GM19239 (cell line): ENCODE results near the gene PCGF3.
A peak's percentile ranks its signal among the peaks of the same experiment; 100 is the strongest.
"Not testable (repeated sequence)": the region's sequence is repeated elsewhere in the genome, so short reads cannot be mapped to it uniquely, and the experiment has no call there.

ENCODE experiments used
- DNase-seq: peaks from one replicate; pipeline ENCODE4 v3.0.0; 2011; ENCODE audit warnings: low spot score; ENCODE audit not compliant: insufficient read length
- FAIRE-seq: peaks from 2 replicates; lab custom pipeline; 2011; peaks lifted over from hg19 to GRCh38; lab: Jason Lieb, UNC

Gene PCGF3

DNA sequence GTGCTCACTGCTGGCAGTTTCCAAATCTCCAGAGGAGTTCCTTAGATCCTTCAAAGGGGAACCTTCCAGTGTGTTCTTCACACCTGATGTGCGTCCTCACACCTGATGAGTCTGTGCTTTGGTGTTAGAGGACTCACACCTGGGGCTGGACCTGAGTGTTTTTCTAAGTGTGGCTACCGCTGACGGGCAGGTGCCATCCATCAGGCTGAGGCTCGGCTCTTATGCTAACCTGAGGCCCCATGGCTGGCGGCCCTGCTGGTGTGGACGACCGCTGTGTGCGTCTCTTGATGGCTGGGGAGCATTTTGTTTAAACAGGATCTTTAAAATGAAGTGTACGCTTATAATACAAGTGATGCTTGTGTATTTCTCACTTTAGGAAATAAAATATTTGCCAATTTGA, 28.4 kb downstream of the PCGF3 start:
- FAIRE-seq = no peak
- DNase-seq = no peak

DNA sequence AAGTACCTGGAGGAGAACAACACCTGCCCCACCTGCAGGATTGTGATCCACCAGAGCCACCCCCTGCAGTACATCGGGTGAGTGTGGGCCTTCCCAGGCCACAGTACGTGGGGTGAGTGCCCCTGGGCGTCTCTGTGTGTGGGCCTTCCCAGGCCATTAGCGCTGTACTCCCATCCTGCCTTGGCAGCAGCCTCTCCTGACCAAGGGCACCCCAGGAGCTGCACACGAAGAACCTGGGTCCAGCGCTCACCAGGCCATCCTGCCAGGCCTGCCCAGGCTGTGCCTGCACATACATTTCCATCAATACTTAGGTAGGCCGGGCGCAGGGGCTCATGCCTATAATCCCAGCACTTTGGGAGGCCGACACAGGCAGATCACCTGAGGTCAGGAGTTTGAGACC, 29.3 kb downstream of the PCGF3 start:
- DNase-seq (no peak), FAIRE-seq (no peak)

DNA sequence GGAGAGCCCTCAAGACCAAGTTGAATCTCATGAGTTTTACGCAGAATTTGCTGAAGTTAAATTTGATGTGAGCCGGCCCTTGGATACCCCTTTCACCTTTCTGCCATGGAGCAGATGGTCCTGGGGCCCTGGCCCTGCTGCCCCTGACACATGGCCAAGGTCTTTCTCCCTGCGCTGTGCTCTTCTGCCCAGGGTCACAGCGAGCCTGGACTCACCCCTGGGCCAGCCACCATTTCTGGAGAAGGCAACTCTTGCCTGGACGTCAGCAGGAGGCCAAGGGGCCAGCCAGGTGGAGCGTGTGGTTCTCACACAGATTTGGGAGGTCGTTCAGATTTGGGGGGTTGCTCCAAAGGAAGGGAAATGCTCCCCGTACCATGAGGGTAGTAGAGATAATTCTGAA, 30.0 kb downstream of the PCGF3 start:
- FAIRE-seq = no peak

DNA sequence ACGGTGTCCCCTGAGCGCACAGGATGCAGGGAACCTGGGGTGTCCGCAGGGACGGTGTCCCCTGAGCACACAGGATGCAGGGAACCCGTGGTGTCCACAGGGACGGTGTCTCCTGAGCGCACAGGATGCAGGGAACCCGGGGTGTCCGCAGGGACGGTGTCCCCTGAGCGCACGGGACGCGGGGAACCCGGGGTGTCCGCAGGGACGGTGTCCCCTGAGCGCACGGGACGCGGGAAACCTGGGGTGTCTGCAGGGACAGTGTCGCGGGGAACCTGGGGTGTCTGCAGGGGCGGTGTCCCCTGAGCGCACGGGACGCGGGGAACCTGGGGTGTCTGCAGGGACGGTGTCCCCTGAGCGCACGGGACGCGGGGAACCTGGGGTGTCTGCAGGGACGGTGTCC, 30.9 kb downstream of the PCGF3 start:
- not testable (repeated sequence) for FAIRE-seq, DNase-seq

More for the DNA sequence above, 30.0 kb downstream of the PCGF3 start:
- no peak for DNase-seq

DNA sequence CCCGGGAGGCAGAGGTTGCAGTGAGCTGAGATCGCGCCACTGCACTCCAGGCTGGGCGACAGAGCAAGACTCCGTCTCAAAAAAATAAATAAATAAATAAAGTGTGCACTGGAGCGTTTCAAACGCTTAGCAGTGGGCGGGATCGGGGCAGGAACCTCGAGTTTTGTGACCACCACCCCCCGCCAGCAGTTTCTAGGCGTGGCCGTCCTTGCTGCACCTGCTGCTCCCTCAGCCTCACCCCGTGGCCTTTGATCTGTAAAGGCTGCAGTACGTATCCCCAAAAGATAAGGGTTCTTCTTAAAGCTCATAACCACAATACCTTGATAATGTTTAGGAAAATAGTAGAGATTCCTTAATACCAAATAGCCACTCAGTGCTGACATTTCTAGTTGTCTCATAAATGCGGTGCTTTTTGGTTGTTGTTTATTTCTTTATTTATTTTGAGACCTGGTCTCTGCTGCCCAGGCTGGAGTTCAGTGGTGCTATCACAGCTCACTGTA, 33.2 kb downstream of the PCGF3 start:
- DNase-seq (no peak), FAIRE-seq (no peak)

DNA sequence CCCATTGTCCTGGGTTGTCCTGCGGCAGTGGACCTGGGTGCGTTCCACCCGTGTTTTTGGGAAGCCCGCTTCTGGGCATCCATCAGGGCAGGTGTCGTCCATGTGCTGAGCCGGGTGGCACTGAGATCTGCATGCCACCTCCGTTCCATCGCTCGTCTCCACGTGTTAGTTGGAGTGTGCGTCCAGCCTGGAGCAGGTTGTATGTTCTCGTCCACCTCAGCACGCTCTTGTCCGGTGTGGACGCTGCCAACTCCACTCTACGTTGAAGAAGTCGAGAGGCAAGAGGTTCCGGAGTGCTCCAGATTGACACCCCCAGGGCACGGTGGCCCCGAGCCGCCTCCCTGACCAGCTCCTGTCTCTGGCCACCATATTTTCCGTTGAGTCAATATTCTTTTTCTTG, 33.9 kb downstream of the PCGF3 start:
- no peak for DNase-seq
- no peak for FAIRE-seq

DNA sequence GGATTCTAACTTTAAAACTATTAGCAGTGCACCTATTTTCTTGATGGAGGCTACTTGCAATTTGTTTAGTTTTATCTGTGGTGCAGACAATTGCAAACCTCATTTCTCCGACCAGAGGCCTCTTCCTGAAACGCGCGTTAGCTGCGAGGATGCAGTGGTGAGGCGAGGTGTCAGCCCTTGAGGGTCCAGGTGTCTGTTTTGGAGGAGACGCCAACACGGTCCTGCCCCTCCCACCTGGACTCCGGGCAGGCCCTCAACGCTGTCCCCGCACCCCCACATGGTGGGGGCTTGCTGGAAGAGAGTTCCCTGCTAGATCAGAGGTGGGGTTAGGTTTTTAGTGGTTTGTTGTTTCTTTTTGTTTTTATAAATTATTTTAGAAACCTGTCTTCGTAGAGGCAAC, 34.4 kb downstream of the PCGF3 start:
- FAIRE-seq = no peak

DNA sequence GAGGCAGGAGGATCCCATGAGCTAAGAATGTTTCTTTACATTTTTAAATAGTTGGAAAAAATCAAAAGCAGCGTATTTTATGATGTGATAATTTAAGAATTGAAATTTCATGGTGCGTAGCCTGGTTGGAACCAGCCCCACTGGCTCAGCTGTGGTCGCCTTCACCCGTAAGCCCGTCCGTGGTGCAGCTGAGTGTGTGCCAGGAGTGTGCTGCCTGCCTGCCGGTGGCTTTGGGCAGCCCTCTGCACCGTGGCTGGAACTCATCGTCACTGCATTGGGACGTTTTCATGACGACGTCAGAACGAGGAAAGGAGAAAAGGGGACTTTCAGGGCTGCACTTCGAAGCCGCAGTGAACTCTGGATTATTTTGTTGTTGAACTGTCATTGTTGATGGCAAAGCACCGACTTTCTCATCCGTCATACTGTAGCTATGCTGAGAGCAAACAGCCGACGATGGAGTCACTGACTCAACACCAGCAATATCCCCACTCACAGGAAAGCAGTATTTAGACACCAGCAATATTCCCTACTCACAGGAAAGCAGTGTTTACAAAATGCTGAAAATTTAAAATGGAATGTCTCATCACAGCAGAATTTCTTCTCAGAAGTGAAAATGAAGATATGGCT, 35.1 kb downstream of the PCGF3 start:
- FAIRE-seq (no peak), DNase-seq (no peak)

More for the DNA sequence above, 34.4 kb downstream of the PCGF3 start:
- DNase-seq = no peak

DNA sequence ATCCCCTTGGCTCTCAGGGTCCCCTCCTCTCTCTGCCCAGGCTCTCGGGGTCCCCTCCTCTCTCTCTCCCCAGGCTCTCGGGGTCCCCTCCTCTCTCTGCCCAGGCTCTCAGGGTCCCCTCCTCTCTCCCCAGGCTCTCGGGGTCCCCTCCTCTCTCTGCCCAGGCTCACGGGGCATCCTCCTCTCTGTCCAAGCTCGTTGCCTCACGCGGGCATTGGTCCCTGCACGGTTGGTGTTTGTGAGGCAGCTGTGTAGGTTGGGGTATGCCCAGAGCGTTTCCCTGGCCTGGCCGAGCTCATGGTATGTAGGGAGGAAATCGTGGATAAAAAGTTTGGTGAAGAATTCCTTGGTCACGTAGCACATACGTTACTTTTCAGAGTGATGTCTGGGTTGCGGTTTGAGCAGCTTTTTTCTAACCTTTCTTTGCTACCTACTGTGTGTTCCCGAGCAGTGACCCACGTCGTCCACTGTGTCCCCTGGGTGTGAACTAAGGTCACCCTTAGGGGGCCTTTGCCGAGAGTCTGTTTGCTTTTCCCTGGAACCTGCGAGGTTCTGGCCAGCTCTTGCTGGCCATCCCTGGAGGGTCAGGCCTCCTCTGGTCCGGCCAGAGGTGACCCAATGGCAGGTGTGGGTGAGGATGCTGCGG, 36.6 kb downstream of the PCGF3 start:
- FAIRE-seq = no peak

DNA sequence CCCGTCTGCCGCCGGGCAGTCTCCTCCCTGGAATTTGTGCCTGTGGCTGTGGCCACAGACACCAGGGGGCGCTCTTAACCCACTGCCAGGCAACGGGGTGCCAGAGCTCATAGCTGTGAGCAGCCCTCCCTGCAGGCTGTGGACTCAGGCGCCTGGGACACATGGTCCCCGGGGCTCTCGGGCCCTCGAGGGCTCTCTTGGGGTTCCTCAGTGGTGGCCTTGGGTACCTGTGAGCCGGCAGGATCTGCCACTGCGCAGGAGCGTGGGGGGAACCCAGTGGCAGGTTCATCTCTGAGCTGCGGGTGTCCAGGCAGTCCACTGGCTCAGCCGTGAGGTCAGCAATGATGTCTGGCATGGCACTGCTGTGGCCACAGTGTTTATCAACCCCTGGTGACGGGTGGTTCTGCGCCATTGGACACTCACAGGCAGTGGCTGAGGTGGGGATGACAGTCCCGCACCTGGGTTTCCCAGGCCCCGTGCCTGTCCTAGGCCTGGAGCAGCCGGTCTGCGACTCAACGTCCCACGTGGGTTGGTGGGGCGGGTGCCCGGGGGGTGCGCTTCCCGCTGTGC, 37.2 kb downstream of the PCGF3 start:
- peak; percentile 99 for DNase-seq
- FAIRE-seq = no peak

More for the DNA sequence above, 36.6 kb downstream of the PCGF3 start:
- DNase-seq = no peak

DNA sequence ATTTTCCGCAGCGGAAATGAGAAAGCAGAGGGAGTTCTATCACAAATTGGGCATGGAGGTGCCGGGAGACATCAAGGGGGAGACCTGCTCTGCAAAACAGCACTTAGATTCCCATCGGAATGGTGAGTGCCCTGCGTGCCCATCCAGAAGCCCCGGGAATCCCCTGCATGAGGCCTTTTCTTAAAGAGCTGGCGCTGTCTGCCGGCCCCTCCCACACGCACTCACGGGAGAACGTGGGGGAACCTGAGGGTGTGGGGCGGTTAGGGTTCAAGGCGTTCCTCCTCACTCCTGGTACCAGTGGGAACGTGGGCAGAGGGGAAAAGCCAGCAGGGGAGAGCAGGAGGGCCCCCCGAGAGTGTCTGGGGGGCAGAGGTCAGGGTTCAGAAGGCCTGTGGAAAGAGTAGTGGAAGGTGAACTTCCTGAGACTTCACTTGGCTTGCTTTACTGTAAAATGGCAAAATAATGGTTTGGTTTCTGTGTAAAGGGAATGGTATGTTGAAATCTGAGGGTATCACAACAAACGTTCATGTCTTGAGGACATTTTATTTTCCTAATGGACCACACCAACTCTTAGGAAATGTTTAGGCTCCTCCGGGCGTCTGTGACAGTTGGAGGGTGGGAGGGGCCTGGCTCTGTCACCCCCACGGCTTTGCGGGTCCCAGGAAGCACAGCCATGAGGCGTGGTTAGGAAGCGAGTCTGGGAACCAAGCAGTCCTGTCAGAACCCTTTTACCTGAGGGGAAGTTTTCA, 38.0 kb downstream of the PCGF3 start:
- no peak for FAIRE-seq
- DNase-seq = no peak

DNA sequence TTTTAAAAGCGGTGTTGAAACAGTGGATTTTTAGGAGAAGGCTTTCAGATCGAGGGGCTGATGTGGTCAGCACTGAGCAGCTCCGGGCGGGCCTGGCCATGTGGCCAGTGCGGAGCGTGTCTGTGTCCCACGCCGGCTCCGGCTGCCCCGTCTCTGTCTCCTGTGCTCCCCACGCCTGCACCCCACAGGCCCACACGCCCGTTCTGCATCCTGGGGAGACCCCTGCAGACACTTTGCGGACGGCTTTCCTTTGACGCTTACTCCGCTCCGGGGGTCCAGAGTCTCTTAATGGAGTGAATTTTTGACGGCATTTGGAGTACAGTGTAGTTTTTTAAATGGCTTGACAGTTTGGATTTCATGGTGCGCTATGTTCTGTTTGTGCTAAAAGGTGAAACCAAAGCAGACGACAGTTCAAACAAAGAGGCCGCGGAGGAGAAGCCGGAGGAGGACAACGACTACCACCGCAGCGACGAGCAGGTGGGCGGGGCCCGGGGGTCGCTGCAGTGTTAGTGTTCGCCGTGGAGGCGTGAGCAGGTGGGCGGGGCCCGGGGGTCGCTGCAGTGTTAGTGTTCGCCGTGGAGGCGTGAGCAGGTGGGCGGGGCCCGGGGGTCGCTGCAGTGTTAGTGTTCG, 38.7 kb downstream of the PCGF3 start:
- no peak for DNase-seq
- FAIRE-seq = no peak

DNA sequence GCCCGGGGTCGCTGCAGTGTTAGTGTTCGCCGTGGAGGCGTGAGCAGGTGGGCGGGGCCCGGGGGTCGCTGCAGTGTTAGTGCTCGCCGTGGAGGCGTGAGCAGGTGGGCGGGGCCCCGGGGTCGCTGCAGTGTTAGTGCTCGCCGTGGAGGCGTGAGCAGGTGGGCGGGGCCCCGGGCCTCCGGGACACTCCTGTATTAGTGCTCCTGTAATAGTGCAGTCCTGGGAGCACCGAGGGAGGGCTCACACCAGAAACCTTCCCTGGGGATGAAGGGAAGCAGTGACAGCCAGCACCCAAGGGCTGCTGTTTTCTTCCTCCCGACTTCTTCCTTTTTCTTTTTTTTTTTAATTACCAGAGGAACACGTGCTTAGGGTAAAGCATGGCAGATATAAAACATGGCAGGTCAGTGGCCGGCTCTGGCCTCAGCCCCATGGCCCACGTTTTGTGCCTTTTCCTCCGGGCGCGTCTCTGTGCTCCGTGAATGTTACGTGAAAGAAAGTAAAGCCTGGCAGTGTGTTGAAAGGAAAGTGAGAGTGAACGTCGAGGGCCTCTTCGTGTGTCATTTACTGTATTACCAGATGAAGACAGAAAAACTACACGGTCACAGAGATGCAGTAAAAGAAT, 42.0 kb downstream of the PCGF3 start:
- FAIRE-seq (no peak), DNase-seq (no peak)

DNA sequence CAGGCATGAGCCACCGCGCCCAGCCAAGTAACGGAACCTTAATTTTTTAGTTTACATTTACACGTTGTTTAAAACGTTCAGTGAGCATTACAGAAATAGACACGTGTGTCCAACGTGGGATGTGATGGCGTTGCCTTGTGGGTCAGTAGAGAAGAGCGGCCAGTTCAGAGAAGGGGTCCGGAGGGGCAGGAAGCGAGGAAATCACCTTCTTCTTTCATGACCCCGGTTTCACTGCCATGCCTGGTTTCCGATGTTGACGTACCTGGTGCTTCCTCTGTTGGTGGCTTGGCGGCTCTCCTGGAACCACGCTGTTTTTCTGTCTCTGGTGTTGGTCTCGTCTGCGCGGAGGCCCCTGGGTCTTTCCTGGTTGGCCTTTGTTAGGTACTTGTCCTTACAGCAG, 42.8 kb downstream of the PCGF3 start:
- FAIRE-seq (no peak), DNase-seq (no peak)

DNA sequence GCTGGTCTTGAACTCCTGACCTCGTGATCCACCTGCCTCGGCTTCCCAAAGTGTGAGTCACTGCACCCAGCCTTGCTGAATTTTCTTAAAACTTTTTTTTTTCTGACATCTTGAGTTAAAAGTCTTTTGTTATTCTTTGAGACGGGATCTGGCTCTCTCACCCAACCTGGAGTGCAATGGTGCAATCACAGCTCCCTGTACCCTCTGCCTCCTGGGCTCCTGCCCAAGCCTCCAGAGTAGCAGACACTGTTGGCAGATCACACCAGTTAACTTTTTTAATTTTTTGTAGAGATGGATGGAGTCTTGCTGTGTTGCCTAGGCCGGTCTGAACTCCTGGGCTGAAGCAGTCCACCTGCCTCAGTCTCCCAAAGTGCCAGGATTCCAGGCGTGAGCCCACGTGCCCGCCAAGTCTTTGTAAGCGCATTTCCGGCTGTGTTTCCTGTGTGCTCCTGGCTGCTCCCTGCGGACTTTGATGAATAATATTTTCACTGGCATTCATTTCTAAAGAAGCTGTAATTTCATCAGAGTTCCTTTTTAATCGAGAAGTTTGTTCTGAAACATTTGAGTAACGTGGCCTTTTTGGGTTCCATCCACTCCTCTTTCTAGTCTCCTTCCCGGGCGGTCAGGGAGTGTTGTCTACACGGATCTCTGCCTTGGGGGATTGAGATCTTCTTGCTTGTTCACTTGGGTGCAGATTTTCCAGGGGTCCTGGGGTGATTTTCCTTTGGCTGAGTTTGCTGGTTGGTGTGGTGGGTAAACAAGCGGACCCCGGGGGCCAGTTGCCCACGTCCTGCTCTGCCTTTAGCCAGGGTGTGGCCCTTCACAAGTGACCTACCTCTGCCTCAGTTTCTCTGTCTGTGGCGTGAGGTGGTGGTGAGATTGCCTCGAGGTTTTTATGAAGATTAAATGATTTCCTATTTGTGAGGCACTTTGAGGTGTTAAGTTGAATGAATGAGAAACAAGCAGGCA, 44.4 kb downstream of the PCGF3 start:
- FAIRE-seq (no peak), DNase-seq (no peak)

DNA sequence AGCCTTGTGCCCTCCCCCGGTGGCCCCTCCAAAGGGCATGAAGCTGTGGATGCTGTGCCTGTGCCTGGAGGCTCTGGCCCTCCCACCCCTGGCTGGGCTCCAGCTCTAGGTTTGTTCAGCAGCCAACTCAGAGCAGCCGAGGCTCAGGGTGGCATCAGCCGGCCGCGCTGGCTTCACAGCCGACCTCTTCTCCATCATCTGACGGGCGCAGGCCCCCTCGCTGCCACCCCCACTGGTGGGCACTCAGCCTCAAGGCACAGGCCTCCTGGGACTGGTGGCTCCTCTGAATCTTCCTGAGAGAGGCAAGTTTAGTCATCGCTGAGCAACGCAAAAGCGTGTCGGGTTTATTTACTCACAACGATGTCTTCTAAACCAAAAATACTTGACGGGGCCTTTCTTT, 46.0 kb downstream of the PCGF3 start:
- DNase-seq = no peak
- FAIRE-seq = no peak

DNA sequence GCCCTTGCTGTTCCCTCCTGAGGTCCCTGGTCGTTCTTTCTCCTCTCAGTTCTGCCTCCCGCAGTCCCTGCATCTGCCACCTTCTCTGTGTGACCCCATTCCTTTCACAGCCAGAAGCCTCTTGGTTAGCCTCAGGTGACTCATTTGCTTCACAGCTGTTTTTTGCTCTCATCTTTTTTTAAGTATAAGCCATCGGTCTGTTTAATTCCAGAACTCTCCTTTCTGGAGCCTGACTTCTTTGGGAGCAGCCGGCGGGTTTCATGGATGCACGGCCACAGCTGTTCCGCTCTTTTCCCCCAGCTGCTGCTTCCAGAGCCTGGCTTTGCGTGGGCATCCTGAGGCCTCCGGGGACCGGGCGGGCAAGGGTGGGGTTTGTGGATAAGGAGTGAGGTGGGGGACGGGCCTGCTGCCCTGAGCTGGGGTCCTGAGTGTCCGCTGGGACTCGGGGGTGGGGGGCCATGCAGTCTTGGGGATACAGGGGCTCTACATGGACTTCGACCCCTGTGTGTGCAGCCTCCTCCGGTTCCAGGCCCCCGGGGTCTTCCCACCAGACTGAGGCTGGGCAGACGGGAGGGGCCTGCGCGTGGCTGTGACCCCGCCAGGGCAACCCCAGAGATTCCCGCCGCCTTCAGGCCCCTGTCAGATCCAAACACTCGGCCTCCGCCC, 46.7 kb downstream of the PCGF3 start:
- FAIRE-seq = no peak
- DNase-seq = no peak

DNA sequence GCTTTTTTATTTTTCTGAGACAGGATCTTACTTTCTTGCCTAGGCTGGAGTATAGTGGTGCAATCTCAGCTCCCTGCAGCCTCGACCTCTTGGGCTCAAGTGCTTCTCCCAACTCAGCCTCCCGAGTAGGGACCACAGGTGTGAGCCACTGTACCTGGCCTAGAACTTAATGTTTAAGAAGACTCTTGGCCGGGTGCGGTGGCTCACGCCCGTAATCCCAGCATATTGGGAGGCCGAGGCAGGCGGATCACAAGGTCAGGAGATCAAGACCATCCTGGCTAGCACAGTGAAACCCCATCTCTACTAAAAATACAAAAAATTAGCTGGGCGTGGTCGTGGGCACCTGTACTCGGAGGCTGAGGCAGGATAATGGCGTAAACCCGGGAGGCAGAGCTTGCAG, 47.6 kb downstream of the PCGF3 start:
- not testable (repeated sequence) for FAIRE-seq

More for the DNA sequence above, 47.6 kb downstream of the PCGF3 start:
- not testable (repeated sequence) for DNase-seq
